HL-60/S4 (cell line): ENCODE data around the gene FLNB.

Experiments
- in situ Hi-C: fragments of 300-500 bp; cut with MboI; formaldehyde crosslinking; loops from 2 replicates; pipeline ENCODE4 v1.14.3; 2022; ENCODE audit warnings: low sequenced_read_pairs

The FLNB gene

GRCh38 chr3:58155838-58156237 lies 147.6 kb downstream of the FLNB start:
- in situ Hi-C loops = loop anchor here (25.0 kb wide), 1 partner anchor 144 kb away; the partner anchor contains the start of gene FLNB

GRCh38 chr3:58157700-58158099 lies 149.5 kb downstream of the FLNB start:
- in situ Hi-C loops = loop anchor here (25.0 kb wide), 1 partner anchor 145 kb away; the partner anchor contains the start of gene FLNB

- in situ Hi-C loops = loop anchor here (25.0 kb wide), 1 partner anchor 146 kb away; the partner anchor contains the start of gene FLNB
These were observed 150.4 kb downstream of the FLNB start for GRCh38 chr3:58158442-58159153.

- in situ Hi-C loops = loop anchor here (25.0 kb wide), 1 partner anchor 148 kb away; the partner anchor contains the start of gene FLNB
These were observed 152.2 kb downstream of the FLNB start for GRCh38 chr3:58160399-58160798.

- in situ Hi-C loops = loop anchor here (25.0 kb wide), 1 partner anchor 149 kb away; the partner anchor contains the start of gene FLNB
These were observed 153.5 kb downstream of the FLNB start for GRCh38 chr3:58161435-58162398.

GRCh38 chr3:58163234-58163633 lies 155.0 kb downstream of the FLNB start:
- in situ Hi-C loops = loop anchor here (25.0 kb wide), 1 partner anchor 151 kb away; the partner anchor contains the start of gene FLNB

GRCh38 chr3:58164199-58164879 lies 156.1 kb downstream of the FLNB start:
- in situ Hi-C loops = loop anchor here (25.0 kb wide), 1 partner anchor 152 kb away; the partner anchor contains the start of gene FLNB

GRCh38 chr3:58164906-58165821 lies 156.9 kb downstream of the FLNB start:
- in situ Hi-C loops = loop anchor here (25.0 kb wide), 1 partner anchor 153 kb away; the partner anchor contains the start of gene FLNB

- in situ Hi-C loops = loop anchor here (25.0 kb wide), 1 partner anchor 155 kb away; the partner anchor contains the start of gene FLNB
These were observed 159.5 kb downstream of the FLNB start for GRCh38 chr3:58167431-58168351.

GRCh38 chr3:58168498-58168897 lies 160.3 kb downstream of the FLNB start:
- in situ Hi-C loops = loop anchor here (25.0 kb wide), 1 partner anchor 156 kb away; the partner anchor contains the start of gene FLNB

- in situ Hi-C loops = loop anchor here (25.0 kb wide), 1 partner anchor 157 kb away; the partner anchor contains the start of gene FLNB
These were observed 161.1 kb downstream of the FLNB start for GRCh38 chr3:58169371-58169770.

GRCh38 chr3:58170376-58170775 lies 162.2 kb downstream of the FLNB start:
- in situ Hi-C loops = loop anchor here (25.0 kb wide), 1 partner anchor 158 kb away; the partner anchor contains the start of gene FLNB

GRCh38 chr3:58171126-58171525 lies 162.9 kb downstream of the FLNB start:
- in situ Hi-C loops = loop anchor here (25.0 kb wide), 1 partner anchor 159 kb away; the partner anchor contains the start of gene FLNB

- in situ Hi-C loops = loop anchor here (25.0 kb wide), 1 partner anchor 161 kb away; the partner anchor contains the start of gene FLNB
These were observed 164.9 kb downstream of the FLNB start for GRCh38 chr3:58173029-58173668.

GRCh38 chr3:58173669-58174398 lies 165.6 kb downstream of the FLNB start:
- in situ Hi-C loops = loop anchor here (25.0 kb wide), 1 partner anchor 162 kb away; the partner anchor contains the start of gene FLNB

- in situ Hi-C loops = loop anchor here (25.0 kb wide), 1 partner anchor 362 kb away; the partner anchor contains the start of gene ACOX2
These were observed 166.9 kb downstream of the FLNB start for GRCh38 chr3:58175187-58175436.
